ENCODE measurements around the gene CALN1.

DNA sequence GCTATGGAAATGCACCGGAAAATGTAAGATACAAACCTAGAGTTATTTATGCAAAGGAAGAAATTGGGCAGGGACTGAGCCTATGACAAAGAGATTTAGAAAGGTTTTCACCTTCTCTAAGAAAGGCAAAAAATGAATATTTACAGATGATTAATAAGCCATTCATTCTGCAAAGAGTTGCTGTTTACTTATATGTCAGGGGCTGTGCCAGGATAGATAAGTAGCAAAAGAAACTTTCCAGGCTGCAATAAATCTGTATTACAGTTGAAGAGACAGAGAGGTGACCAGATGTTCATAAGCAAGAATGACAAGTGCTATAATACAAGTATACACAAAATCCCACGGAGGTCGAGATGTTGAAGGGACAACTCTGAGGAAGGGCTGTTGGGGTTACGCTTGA is 299.6 kb downstream of the CALN1 start:
- TF ChIP-seq, protein P1, sequence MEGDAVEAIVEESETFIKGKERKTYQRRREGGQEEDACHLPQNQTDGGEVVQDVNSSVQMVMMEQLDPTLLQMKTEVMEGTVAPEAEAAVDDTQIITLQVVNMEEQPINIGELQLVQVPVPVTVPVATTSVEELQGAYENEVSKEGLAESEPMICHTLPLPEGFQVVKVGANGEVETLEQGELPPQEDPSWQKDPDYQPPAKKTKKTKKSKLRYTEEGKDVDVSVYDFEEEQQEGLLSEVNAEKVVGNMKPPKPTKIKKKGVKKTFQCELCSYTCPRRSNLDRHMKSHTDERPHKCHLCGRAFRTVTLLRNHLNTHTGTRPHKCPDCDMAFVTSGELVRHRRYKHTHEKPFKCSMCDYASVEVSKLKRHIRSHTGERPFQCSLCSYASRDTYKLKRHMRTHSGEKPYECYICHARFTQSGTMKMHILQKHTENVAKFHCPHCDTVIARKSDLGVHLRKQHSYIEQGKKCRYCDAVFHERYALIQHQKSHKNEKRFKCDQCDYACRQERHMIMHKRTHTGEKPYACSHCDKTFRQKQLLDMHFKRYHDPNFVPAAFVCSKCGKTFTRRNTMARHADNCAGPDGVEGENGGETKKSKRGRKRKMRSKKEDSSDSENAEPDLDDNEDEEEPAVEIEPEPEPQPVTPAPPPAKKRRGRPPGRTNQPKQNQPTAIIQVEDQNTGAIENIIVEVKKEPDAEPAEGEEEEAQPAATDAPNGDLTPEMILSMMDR (IDR thresholded peaks at IDR 0.05; ENCODE audit: control extremely low read depth in 1 of 3, insufficient read depth in 1 of 3, low read depth in 1 of 3, low read length in 3 of 3) = no peak
- no peak for TF ChIP-seq POLR2AphosphoS5 (IDR thresholded peaks at IDR 0.05; ENCODE audit: low read depth, low read length)
- TF ChIP-seq CHD1 (IDR thresholded peaks at IDR 0.05; ENCODE audit: low read depth, low read length) = no peak
- TF ChIP-seq EGR1 (IDR thresholded peaks at IDR 0.05; ENCODE audit: borderline replicate concordance, low read depth, low read length) = no peak
- TF ChIP-seq SRF (IDR thresholded peaks at IDR 0.05; ENCODE audit: low read depth, low read length) = no peak
- TF ChIP-seq, protein P2, sequence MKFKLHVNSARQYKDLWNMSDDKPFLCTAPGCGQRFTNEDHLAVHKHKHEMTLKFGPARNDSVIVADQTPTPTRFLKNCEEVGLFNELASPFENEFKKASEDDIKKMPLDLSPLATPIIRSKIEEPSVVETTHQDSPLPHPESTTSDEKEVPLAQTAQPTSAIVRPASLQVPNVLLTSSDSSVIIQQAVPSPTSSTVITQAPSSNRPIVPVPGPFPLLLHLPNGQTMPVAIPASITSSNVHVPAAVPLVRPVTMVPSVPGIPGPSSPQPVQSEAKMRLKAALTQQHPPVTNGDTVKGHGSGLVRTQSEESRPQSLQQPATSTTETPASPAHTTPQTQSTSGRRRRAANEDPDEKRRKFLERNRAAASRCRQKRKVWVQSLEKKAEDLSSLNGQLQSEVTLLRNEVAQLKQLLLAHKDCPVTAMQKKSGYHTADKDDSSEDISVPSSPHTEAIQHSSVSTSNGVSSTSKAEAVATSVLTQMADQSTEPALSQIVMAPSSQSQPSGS (IDR thresholded peaks at IDR 0.05; ENCODE audit: low read length) = no peak
- TF ChIP-seq BRCA1 (IDR thresholded peaks at IDR 0.05; ENCODE audit: low read depth, low read length) = no peak

Data from H1 (cell line).